A673 (cell line): Measurements from ENCODE around the gene WDR20. TPM values are rescaled to one million over a fixed set of nuclear protein-coding genes. Genes with fewer than 3 reads are reported as not detected.

Experiments
- BruUV-seq: library from RNA; stranded (reverse); fragments of 400-500 nt; replicated peaks from 2 replicates; lab custom pipeline; 2021; lab: Mats Ljungman, UMichigan
- CTCF ChIA-PET: fragments of 300-600 bp; sonication (Branson Sonifier 250); formaldehyde crosslinking; loops from one replicate; lab custom pipeline; 2022; ENCODE audit warnings: antibody characterized with exemption; lab: Charles Lee
- POLR2A ChIA-PET: fragments of 300-600 bp; sonication (Branson Sonifier 250); formaldehyde crosslinking; loops from one replicate; lab custom pipeline; 2022; ENCODE audit warnings: antibody characterized with exemption; ENCODE audit not compliant: low non-redundant PET; lab: Charles Lee
- DNase-seq: peaks from one replicate; pipeline ENCODE4 v3.0.0-alpha.2; 2015; ENCODE audit warnings: low spot score
- H3K27ac ChIP-seq: fragments of 200-600 bp; sonication (generic); 2 replicates; pipeline ENCODE4 v1.5.1; 2016; ENCODE audit warnings: mixed run types, low read depth, mild to moderate bottlenecking, mixed read lengths, antibody characterized with exemption, low read length; ENCODE audit not compliant: poor library complexity, severe bottlenecking
- H3K27me3 ChIP-seq: fragments of 200-600 bp; sonication (generic); replicated peaks from 2 replicates; pipeline ENCODE4 v1.6.1; 2017; ENCODE audit warnings: mixed run types, low read depth, mild to moderate bottlenecking, mixed read lengths, antibody characterized with exemption, low read length; ENCODE audit not compliant: insufficient read depth, poor library complexity
- H3K36me3 ChIP-seq: fragments of 200-600 bp; sonication (generic); 2 replicates; pipeline ENCODE4 v1.6.1; 2016; ENCODE audit warnings: mixed run types, mild to moderate bottlenecking, mixed read lengths, antibody characterized with exemption, low read length; ENCODE audit not compliant: insufficient read depth, poor library complexity, severe bottlenecking
- H3K4me1 ChIP-seq: fragments of 200-600 bp; sonication (generic); 2 replicates; pipeline ENCODE4 v1.6.1; 2017; ENCODE audit warnings: mixed run types, mild to moderate bottlenecking, mixed read lengths, antibody characterized with exemption, low read length; ENCODE audit not compliant: insufficient read depth, poor library complexity, severe bottlenecking
- H3K4me3 ChIP-seq: fragments of 200-600 bp; sonication (generic); 2 replicates; pipeline ENCODE4 v1.5.1; 2016; ENCODE audit warnings: low read depth, mixed run types, mild to moderate bottlenecking, mixed read lengths, low read length; ENCODE audit not compliant: poor library complexity, severe bottlenecking
- H3K9me3 ChIP-seq: fragments of 200-600 bp; sonication (generic); 2 replicates; pipeline ENCODE4 v1.6.1; 2016; ENCODE audit warnings: mixed run types, low read depth, mild to moderate bottlenecking, mixed read lengths, antibody characterized with exemption, low read length; ENCODE audit not compliant: poor library complexity, severe bottlenecking
- CTCF ChIP-seq: fragments of 300-800, 200-600 bp; sonication (generic); conservative IDR thresholded peaks from 2 replicates; pipeline ENCODE4 v1.5.1; 2017; ENCODE audit warnings: low read depth, mild to moderate bottlenecking, antibody characterized with exemption, low read length, moderate library complexity, mixed read lengths
- EZH2 ChIP-seq: fragments of 200-600 bp; sonication (generic); IDR thresholded peaks from 2 replicates; pipeline ENCODE4 v1.6.1; 2017; ENCODE audit warnings: borderline replicate concordance, low read depth, mild to moderate bottlenecking, mixed read lengths, antibody characterized with exemption, low read length; ENCODE audit not compliant: poor library complexity, severe bottlenecking
- intact Hi-C: fragments of 100-400 bp; cut with micrococcal nuclease; formaldehyde crosslinking; loops from one replicate; pipeline ENCODE4 v1.10.0; 2022; ENCODE audit not compliant: unreplicated experiment
- total RNA-seq: library from RNA; stranded (reverse); gene quantifications from 2 replicates; pipeline ENCODE4 v1.2.3, GENCODE V29; 2021

Gene WDR20
- total RNA-seq, 1 experiment from 2014 or later: 28.3 TPM

GRCh38 chr14:102246071-102246470, 106.4 kb downstream of the WDR20 start:
- no peaks in the 10 kb centered on the region for H3K4me1 ChIP-seq
- intact Hi-C loops: no loop called here
- no peaks in the 10 kb centered on the region for H3K36me3 ChIP-seq
- ChIA-PET POLR2A (no interaction called here), CTCF (no interaction called here)
- no TSS peak for BruUV-seq
- no peak overlapping the region for H3K4me3 ChIP-seq
- no peak overlapping the region for H3K27ac ChIP-seq
- TF ChIP-seq CTCF (no peak), EZH2 (no peak)
- no peaks in the 10 kb centered on the region for H3K9me3 ChIP-seq
- peak; percentile 24 for DNase-seq
- H3K27me3 ChIP-seq: no peaks in the 10 kb centered on the region

GRCh38 chr14:102248121-102248520, 108.4 kb downstream of the WDR20 start:
- no peaks in the 10 kb centered on the region for H3K4me1 ChIP-seq
- no peaks in the 10 kb centered on the region for H3K27me3 ChIP-seq
- H3K9me3 ChIP-seq: no peaks in the 10 kb centered on the region
- H3K4me3 ChIP-seq: no peak overlapping the region
- H3K27ac ChIP-seq: no peak overlapping the region
- no peaks in the 10 kb centered on the region for H3K36me3 ChIP-seq
- intact Hi-C loops: no loop called here
- CTCF ChIA-PET: no interaction called here
- POLR2A ChIA-PET: no interaction called here
- no peak for DNase-seq
- no TSS peak for BruUV-seq
- TF ChIP-seq EZH2 (no peak), CTCF (no peak)

- no TSS peak for BruUV-seq
- H3K9me3 ChIP-seq: no peaks in the 10 kb centered on the region
- no peak overlapping the region for H3K4me3 ChIP-seq
- intact Hi-C loops: no loop called here
- no peak overlapping the region for H3K27ac ChIP-seq
- no peaks in the 10 kb centered on the region for H3K36me3 ChIP-seq
- CTCF ChIA-PET: no interaction called here
- TF ChIP-seq CTCF (no peak), EZH2 (no peak)
- POLR2A ChIA-PET: no interaction called here
- H3K27me3 ChIP-seq: no peaks in the 10 kb centered on the region
- DNase-seq: no peak
- H3K4me1 ChIP-seq: no peaks in the 10 kb centered on the region
Measured at GRCh38 chr14:102249041-102249440, 109.3 kb downstream of the WDR20 start.
